Superior temporal gyrus (tissue), 1 donor: ENCODE results near the gene RABGEF1.
"Not testable (repeated sequence)": the region's sequence is repeated elsewhere in the genome, so short reads cannot be mapped to it uniquely, and the experiment has no call there.

Experiments
- DNase-seq: peaks from one replicate; pipeline ENCODE4 v3.0.0-alpha.2; 2016; ENCODE audit errors: extremely low spot score

The RABGEF1 gene

DNA sequence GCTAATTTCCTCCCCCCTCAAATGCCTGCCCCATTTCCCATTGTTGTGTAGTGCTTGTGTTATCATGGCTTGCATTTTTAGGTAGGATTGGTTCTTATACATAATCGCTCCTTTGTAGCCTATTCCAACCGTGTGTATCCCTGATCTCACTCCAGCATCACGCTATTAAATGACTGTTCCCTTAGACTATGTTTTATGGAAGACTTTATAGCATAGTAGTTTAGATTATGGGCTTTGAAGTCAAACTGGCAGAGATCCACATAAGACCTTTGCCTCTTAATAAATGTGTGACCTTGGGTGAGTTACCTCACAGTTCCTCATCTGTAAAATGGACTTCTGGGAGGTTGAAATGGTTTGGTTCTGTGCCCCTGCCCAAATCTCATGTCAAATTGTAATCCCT is 5.4 kb upstream of the RABGEF1 start:
- DNase-seq = no peak

DNA sequence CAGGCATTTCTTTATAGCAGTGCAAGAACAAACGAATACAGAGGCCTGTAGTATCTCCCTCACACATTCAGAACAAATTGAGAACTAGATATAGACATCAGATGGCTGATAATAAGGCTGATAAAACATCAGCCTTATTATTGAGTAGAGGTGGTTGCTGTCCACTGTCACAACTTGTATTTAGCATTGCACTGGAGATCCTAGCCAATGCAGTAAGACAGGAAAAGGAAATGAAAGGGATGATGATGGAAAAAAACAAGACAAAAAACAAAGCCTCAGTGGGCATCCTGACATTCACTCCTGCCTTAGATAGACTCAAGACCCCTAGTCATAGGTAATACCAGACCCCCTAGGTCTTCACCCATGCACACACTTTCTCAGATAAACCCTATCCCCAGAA is 4.7 kb upstream of the RABGEF1 start:
- DNase-seq = no peak

- no peak for DNase-seq
These were observed 3.6 kb upstream of the RABGEF1 start for GRCh38 chr7:66736892-66737291.

DNA sequence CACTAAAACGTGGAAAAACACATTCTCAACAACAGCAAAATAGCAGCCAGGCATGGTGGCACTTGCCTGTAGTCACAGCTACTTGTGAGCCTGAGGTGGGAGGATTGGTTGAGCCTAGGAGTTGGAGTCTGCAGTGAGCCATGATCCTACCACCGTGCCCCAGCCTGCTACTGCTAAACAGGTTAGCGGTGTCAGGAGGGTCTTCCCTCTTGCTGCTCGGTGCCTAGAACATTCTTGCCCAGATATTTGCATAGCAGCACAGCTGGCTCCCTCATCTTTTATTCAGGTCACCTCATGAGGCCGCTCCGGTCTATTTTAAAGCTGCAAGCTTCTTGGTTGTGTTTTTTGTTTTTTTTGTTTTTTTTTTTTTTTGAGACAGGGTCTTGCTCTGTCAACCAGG is 2.9 kb upstream of the RABGEF1 start:
- DNase-seq = peak; percentile 13

DNA sequence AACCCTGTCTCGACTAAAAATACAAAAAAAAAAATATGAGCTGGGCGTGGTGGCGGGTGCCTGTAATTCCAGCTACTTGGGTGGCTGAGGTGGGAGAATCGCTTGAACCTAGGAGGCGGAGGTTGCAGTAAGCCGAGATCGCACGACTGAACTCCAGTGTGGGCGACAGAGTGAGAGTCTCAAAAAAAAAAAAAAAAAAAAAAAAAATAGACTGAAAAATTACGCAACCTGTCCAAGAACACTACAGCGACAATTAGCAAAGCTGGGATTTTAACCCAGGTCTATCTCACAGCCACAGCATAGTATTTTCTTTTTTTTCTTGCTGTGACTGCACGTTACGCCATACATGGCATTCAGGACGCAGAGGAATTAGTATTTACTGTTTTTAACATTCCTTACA is 1.1 kb upstream of the RABGEF1 start:
- DNase-seq = no peak

GRCh38 chr7:66739953-66740301 is 606 bp upstream of the RABGEF1 start:
- no peak for DNase-seq

DNA sequence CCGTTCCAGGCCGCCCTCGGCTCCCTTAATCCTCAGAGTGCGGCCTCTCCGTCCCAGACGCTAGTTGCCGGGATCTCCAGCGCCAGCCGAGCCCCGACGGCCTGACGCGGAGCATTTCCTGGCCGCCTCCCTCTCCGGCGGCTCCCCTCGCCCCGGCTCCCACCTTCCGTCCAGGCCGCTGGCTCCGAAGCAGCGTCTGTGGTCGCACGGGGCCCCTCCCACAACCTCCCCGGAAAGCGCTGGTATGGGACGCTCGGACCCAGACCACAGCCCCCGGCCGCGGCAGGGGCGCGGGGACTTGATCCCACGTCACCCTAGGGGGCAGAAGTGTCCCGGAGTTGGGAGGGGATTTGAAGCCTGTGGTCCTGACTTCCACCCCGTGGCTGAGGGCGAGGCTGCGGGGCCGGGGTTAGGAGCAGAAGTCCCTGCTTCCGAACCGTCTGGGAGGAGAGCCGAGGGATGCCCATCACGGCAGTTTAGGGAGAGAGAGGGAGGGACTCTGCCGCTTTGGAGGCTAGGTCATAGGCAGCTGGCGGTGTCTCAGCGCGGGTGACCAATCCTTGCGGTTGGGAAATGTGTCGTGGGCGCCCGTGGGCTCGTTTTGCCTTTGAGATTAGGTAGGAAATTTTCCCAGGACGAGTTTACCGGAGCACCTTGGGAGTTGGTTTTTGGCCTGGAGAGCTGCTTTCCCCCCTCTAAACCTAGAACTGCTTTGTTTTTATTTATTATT is 612 bp downstream of the RABGEF1 start:
- not testable (repeated sequence) for DNase-seq

DNA sequence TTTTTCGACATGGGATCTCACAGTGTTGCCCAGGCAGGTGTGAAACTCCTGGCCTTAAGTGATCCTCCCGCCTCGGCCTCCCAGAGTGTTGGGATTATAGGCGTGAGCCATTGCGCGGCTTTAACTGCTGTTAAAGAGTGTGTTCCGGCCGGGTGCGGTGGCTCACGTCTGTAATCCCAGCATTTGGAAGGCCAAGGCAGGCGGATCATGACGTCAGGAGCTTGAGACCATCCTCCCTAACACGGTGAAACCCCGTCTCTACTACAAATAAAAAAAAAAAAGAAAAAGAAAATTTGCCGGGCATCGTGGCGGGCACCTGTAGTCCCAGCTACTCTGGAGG is 1.1 kb downstream of the RABGEF1 start:
- DNase-seq = no peak

DNA sequence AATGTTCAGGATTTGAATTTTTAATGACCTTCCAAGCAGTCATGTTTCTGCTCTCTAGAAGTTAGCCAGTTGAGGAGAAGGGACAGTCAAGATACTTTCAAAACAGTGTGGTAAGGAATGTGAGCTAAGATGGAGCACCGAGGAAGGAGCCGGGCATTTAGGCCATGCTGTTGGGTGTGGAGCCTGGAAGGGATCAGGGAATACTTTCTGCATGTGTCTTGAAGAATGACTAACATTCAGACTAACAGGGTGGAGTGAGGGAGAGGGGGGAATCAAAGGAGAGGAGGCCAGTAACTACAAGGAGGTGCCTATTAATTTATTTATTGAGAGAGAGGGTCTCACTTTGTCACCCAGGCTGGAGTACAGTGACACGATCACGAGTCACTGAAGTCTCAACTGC is 1.8 kb downstream of the RABGEF1 start:
- not testable (repeated sequence) for DNase-seq

DNA sequence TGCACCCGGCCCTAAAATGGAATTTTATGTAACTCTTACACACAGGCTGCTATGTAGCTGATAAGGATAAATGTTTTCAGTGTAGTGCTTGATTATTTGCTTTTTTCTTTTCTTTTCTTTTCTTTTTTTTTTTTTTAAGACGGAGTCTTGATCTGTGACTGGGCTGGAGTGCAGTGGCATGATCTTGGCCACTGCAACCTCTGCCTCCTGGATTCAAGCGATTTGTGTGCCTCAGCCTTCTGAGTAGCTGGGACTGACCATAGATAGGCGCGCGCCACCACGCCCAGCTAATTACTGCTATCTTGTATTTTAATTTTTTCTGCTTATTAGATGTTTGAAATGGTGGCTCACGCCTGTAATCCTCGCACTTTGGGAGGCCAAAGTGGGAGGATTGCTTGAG is 3.4 kb downstream of the RABGEF1 start:
- no peak for DNase-seq

- no peak for DNase-seq
These were observed 6.9 kb downstream of the RABGEF1 start for GRCh38 chr7:66747385-66747784.

DNA sequence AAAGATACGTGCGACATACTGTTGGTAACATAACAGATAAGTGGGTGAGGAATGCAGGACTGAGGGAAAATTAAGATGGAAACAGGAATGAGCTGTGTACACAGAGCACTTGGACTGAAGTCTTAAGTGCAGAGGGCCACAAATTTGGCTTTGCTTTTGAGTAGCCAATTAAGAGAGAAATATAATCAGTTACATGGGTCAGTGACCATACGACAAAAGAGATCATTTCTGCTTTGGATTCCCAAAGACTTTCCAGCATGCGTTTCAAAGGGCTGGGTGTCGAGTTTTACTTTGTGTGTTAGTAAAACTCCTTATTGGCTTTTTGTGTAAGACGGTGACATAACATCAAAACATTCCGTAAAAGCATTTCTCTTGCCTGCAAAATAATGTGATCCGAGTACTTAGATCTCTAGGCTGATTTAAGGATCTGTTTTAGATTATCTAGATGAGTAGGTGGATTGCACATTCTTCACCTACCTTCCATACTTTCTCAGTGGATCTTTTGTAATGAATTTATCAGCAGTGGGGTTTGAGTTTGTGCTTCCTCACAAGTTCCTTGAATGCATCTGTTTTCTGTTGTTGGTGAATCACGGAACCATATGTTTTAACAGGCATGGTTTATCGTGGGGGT is 7.5 kb downstream of the RABGEF1 start:
- no peak for DNase-seq

DNA sequence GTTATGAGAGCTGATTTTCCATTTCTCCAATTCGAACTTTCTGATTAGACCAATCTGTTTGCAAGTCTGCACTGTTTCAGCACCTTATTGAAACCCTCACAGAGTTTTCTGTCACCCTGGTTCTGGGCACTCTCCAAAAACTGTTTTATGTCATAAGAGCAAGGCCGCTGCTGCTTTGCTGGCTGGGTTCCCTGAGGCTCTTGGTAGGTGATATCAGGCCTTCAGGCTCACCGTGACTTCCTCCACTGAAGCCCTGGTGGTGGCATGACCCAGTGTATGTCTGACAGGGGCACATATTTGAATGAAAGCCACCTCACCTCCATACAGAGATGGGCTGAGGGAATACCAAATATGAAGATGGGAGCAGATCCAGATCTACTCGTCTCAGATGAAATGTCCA is 8.3 kb downstream of the RABGEF1 start:
- DNase-seq = no peak

GRCh38 chr7:66751945-66752344 is 11.4 kb downstream of the RABGEF1 start:
- DNase-seq = no peak

- DNase-seq = no peak
These were observed 14.0 kb downstream of the RABGEF1 start for GRCh38 chr7:66754541-66754940.

DNA sequence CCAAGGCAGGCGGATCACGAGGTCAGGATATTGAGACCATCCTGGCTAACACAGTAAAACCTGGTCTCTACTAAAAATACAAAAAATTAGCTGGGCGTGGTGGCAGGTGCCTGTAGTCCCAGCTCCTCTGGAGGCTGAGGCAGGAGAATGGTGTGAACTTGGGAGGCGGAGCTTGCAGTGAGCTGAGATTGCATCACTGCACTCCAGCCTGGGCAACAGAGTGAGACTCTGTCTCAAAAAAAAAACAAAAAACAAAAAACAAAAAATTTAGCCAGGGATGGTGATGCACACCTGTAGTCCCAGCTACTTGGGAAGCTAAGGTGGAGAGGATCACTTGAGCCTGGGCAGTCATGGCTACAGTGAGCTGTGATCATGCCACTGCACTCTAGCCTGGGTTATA is 14.5 kb downstream of the RABGEF1 start:
- not testable (repeated sequence) for DNase-seq

- DNase-seq = not testable (repeated sequence)
These were observed 15.7 kb downstream of the RABGEF1 start for GRCh38 chr7:66756227-66756626.

DNA sequence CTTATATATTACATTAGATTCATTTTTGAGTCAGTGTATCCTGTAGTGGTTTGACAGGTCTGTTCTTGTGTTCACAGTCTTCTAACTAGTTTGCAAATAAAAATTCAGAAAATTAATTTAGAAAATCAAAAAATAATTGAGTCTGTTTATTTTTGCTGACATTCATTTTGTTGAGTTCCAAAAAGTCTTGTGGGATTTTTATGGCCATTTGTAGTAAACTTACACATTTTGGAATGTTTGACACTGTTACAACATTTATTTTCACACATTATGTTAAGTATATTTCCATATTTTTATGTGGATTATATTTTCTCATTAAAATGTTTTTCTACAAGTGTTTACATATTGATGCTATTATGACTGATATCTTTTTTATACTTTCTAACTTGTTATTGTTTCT is 16.4 kb downstream of the RABGEF1 start:
- DNase-seq = no peak

- DNase-seq = no peak
These were observed 17.4 kb downstream of the RABGEF1 start for GRCh38 chr7:66757939-66758338.

GRCh38 chr7:66758950-66759628 is 18.6 kb downstream of the RABGEF1 start:
- no peak for DNase-seq

- DNase-seq = not testable (repeated sequence)
These were observed 22.6 kb downstream of the RABGEF1 start for GRCh38 chr7:66763183-66763582.

DNA sequence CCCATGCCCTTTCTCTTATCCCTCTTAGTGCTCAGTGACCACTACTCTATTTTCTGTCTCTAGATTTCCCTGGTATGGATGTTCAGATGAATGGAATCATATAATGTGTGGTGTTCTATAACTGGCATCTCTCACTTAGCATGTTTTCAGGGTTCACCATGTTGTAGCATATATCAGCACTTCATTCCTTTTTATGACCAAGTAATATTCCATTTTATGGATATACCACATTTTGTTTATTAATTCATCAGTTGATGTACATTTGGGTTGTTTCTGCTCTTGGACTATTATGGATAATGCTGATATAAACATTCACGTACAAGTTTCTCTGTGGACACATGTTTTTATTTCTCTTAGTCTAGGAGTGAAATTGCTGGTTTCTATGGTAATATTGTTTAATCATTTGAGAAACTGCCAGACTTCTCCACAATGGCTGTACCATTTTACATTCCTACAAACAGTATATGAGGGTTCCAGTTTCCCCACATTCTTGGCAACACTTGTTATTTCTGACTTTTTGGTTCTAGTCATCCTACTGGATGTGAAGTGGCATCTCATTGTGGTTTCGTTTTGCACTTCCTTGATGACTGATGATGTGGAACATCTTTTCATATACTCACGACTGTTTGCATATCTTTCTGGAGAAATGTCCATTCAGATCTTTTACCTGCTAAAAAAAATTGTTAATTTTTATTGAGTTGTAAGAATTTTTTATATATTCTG is 23.3 kb downstream of the RABGEF1 start:
- not testable (repeated sequence) for DNase-seq

DNA sequence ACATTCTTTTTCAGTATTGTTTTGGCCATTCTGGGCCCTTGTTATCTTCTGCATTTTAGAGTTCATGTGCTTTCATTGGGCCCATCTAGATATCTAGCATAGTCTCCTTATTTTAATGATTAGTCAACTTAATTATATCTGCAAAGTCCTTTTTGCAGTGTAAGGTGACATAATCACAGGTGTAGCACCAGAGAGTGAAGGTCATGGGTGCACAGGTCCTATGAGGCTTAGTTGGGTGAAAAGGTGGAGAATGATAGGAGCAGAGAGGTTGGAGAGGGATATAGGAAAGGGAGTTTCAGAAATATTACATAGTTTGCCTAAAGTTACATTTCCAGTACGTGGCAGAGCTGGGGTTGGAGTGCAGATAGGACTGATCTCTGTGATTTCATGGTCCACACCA is 24.4 kb downstream of the RABGEF1 start:
- not testable (repeated sequence) for DNase-seq
